Hepatocyte (in vitro differentiated cells): ENCODE results near the gene RDH14.

Source experiments
- CTCF ChIP-seq: fragments of 200-600 bp; sonication (generic); IDR thresholded peaks from 2 replicates; pipeline ENCODE4 v1.5.1; 2016; ENCODE audit warnings: antibody characterized with exemption, mild to moderate bottlenecking; ENCODE audit not compliant: poor library complexity
- EZH2 ChIP-seq: fragments of 200-600 bp; sonication (generic); IDR thresholded peaks from 2 replicates; pipeline ENCODE4 v1.6.1; 2016; ENCODE audit warnings: antibody characterized with exemption, mild to moderate bottlenecking, borderline replicate concordance
- EZH2phosphoT487 ChIP-seq: fragments of 200-600 bp; sonication (generic); IDR thresholded peaks from one replicate; pipeline ENCODE4 v1.6.1; 2018; ENCODE audit warnings: antibody characterized with exemption, mild to moderate bottlenecking, low read depth, moderate library complexity; ENCODE audit not compliant: unreplicated experiment, severe bottlenecking

GRCh38 chr2:18551623-18552022 is 8.8 kb downstream of the RDH14 start:
- no peak for TF ChIP-seq CTCF
- TF ChIP-seq EZH2, result no peak
- TF ChIP-seq EZH2phosphoT487, result no peak
